Epithelial cell of esophagus (primary cell): ENCODE results near the gene BEGAIN.

Experiments used
- DNase-seq: peaks from one replicate; pipeline ENCODE4 v3.0.0; 2010; ENCODE audit warnings: low read depth
- H3K4me3 ChIP-seq: 2 replicates; pipeline ENCODE4 v1.5.1; 2011; ENCODE audit warnings: mild to moderate bottlenecking, low read length, control low read depth
- CTCF ChIP-seq: IDR thresholded peaks from 2 replicates; pipeline ENCODE4 v1.5.1; 2011; ENCODE audit warnings: low read depth, mild to moderate bottlenecking, low read length, control low read depth, inconsistent platforms; ENCODE audit not compliant: insufficient read depth; ENCODE audit errors: missing control alignments

BEGAIN gene

GRCh38 chr14:100628225-100628624 is 41.0 kb upstream of the BEGAIN start:
- no peak for DNase-seq
- H3K4me3 ChIP-seq: no peak overlapping the region
- TF ChIP-seq CTCF: no peak

GRCh38 chr14:100626614-100627013 is 39.4 kb upstream of the BEGAIN start:
- no peak for TF ChIP-seq CTCF
- H3K4me3 ChIP-seq: no peak overlapping the region
- no peak for DNase-seq

GRCh38 chr14:100623961-100624360 is 36.7 kb upstream of the BEGAIN start:
- TF ChIP-seq CTCF: no peak
- H3K4me3 ChIP-seq: no peak overlapping the region
- no peak for DNase-seq

- no peak for DNase-seq
- no peak for TF ChIP-seq CTCF
- H3K4me3 ChIP-seq: no peak overlapping the region
Observed at GRCh38 chr14:100623557-100623956, 36.3 kb upstream of the BEGAIN start.

GRCh38 chr14:100622708-100623485 is 35.7 kb upstream of the BEGAIN start:
- DNase-seq: no peak
- TF ChIP-seq CTCF: no peak
- no peak overlapping the region for H3K4me3 ChIP-seq

GRCh38 chr14:100622224-100622623 is 35.0 kb upstream of the BEGAIN start:
- no peak overlapping the region for H3K4me3 ChIP-seq
- no peak for TF ChIP-seq CTCF
- DNase-seq: peak; percentile 5

GRCh38 chr14:100621806-100622205 is 34.6 kb upstream of the BEGAIN start:
- no peak for TF ChIP-seq CTCF
- no peak for DNase-seq
- H3K4me3 ChIP-seq: no peak overlapping the region
